Skeletal muscle satellite cell (primary cell): ENCODE data around the gene MEG3.

Experiments
- H3K27me3 ChIP-seq: 2 replicates; pipeline ENCODE4 v1.7.0; 2013; ENCODE audit warnings: low read length; ENCODE audit not compliant: control insufficient read depth, insufficient read depth
- H3K36me3 ChIP-seq: 2 replicates; pipeline ENCODE4 v1.7.0; 2013; ENCODE audit warnings: mild to moderate bottlenecking, control low read depth, low read length; ENCODE audit not compliant: insufficient read depth
- H3K4me1 ChIP-seq: 2 replicates; pipeline ENCODE4 v1.7.0; 2013; ENCODE audit warnings: low read length; ENCODE audit not compliant: control insufficient read depth, insufficient read depth
- H3K4me2 ChIP-seq: 2 replicates; pipeline ENCODE4 v1.7.0; 2013; ENCODE audit warnings: mild to moderate bottlenecking, low read length
- H3K4me3 ChIP-seq: 2 replicates; pipeline ENCODE4 v1.7.0; 2013; ENCODE audit warnings: low read length
- H3K9ac ChIP-seq: 2 replicates; pipeline ENCODE4 v1.7.0; 2013; ENCODE audit warnings: mild to moderate bottlenecking, low read depth, low read length, moderate library complexity
- H3K9me3 ChIP-seq: replicated peaks from 2 replicates; pipeline ENCODE4 v1.7.0; 2013; ENCODE audit warnings: mild to moderate bottlenecking, control low read depth, low read length

The MEG3 gene

DNA sequence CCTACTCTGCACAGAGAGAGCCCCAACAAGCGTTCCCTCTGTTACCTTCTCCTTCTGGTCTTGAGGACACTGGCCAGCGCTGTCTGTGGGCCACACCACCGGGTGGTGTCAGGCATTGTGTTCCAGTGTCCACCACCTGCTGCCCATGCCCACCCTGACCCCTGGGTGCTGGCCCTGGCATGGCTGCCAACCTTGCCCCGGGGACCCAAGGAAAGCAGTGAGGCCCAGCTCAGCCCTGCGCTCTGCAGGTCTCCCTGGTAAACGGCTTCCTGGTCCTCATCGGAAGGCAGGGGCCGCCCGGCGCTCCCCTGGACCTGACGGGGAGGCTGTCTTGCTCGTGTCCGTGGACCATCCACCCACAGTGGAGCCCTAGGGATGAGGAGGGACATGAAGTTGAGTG lies 21.8 kb upstream of the MEG3 start:
- Histone ChIP-seq H3K9ac (no peak overlapping the region), H3K4me1 (no peaks in the 10 kb centered on the region), H3K36me3 (no peaks in the 10 kb centered on the region), H3K4me2 (no peak overlapping the region), H3K9me3 (peaks cover 14% of the 10 kb centered on the region), H3K27me3 (peaks cover 37% of the 10 kb centered on the region), H3K4me3 (no peak overlapping the region)

DNA sequence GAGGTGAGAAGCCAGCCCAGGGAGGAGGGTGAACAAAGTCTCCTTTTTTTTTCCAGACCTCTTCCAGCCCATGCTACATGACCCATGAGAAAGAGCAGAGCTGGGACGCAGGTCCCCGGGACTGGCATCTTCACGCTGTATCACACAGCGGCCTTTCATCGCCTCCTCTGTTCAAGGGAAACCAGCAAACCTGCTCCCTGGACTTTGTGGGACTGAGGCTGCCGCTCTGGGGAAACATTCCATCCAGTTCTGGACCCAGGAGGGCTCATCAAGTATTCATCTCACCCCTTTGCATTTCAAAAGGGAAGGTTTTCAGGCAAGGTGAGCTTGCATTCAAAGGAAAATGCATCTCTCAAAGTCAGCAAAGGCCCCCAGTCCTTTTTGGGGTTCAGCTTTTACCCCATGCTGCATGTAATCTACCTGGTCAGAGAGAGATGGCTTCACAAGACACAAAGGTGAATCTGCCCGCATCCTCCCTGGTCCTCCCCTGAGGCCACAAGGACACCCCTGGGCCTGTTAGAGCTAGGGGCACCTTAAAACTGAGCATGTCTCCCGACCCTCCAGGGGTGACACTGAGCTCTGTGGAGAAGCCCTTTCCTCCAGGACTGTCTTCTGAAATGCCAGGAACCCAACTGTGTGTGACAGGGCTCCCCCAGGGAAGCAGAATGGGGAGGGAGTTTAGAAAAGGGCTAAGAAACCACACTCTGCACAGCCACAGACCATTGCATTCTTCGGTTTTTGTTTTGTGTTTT lies 21.2 kb upstream of the MEG3 start:
- Histone ChIP-seq H3K4me1 (no peaks in the 10 kb centered on the region), H3K27me3 (peaks cover 31% of the 10 kb centered on the region), H3K36me3 (no peaks in the 10 kb centered on the region), H3K9ac (no peak overlapping the region), H3K4me2 (no peak overlapping the region), H3K9me3 (peaks cover 17% of the 10 kb centered on the region), H3K4me3 (no peak overlapping the region)

DNA sequence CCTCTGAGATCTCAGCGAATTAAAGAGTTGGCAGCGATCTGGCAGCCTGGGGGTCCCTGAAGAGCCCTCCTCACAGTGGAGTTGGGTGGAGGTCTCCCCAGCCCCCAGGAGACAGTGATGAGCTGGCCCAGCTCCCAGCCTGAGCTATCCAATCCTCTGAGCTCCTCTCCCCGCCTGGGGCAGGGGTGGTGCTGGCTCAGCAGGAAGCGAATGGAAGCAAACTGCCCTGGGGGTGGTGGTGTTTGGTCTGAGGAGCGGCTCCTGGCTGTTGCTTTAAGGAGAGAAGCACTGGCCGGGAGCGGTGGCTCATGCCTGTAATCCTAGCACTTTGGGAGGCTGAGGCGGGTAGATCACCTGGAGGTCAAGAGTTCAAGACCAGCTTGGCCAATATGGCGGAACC lies 19.5 kb upstream of the MEG3 start:
- H3K36me3 ChIP-seq = no peaks in the 10 kb centered on the region
- peaks cover 17% of the 10 kb centered on the region for H3K9me3 ChIP-seq
- peaks cover 33% of the 10 kb centered on the region for H3K27me3 ChIP-seq
- H3K4me3 ChIP-seq = no peak overlapping the region
- H3K9ac ChIP-seq = no peak overlapping the region
- H3K4me2 ChIP-seq = no peak overlapping the region
- H3K4me1 ChIP-seq = no peaks in the 10 kb centered on the region

DNA sequence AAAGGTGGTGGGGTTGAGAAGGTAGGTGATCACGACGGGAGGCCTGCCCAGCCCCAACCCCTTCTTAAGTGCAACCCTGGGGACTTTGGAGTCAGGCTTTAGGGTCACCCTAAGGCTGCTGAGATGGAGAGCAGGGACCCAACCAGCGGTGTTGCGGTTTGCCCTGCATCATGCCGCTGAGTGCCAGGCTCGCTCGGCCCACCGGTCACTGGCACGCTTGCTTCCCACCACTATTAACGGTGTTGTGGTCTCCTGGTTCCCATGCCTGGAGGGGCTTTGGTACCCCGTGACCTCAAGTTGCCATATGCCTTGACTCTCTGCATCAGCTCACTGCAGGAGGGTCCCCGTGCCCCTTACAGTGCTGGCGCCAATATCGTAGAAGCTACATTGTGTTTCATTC lies 18.4 kb upstream of the MEG3 start:
- Histone ChIP-seq H3K4me2 (no peak overlapping the region), H3K4me1 (no peaks in the 10 kb centered on the region), H3K9me3 (peaks cover 17% of the 10 kb centered on the region), H3K4me3 (no peak overlapping the region), H3K27me3 (peaks cover 28% of the 10 kb centered on the region), H3K36me3 (no peaks in the 10 kb centered on the region), H3K9ac (no peak overlapping the region)

DNA sequence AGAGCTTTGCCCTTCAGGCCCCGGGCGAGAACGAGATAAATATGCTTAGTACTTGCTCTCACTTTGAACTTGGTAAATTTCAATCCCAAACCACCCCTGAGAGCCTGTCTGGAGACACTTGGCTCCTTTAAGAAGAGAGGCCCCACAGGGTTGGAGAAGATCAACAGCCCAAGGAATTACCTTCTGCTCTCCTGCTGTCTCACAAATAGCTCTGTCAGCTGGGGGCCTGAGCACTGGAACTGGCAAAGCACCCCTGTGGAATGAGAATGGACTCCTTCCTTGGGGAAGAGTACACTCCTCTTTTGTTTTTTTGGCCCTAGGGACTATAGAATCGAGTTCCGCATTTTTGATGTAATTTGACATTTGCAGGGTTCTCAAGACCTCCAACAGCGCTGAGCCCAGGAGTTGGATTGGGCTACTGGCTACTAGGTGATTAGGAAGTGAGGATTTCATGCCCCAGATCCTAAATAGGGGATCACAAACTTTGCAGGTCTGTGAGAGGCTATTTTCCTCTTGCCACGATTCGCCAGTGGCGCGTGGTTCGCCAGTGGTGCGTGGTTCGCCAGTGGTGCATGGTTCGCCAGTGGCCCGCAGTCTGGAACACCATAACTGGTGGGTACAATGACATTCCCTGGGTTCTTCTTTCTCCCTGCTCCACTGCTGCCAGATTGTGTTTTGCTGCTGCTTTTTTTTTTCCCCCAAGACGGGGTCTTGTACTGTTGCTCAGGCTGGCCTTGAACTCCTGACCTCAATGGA lies 17.8 kb upstream of the MEG3 start:
- Histone ChIP-seq H3K9me3 (peaks cover 17% of the 10 kb centered on the region), H3K4me1 (no peaks in the 10 kb centered on the region), H3K9ac (no peak overlapping the region), H3K36me3 (no peaks in the 10 kb centered on the region), H3K27me3 (peaks cover 22% of the 10 kb centered on the region), H3K4me3 (no peak overlapping the region), H3K4me2 (no peak overlapping the region)

DNA sequence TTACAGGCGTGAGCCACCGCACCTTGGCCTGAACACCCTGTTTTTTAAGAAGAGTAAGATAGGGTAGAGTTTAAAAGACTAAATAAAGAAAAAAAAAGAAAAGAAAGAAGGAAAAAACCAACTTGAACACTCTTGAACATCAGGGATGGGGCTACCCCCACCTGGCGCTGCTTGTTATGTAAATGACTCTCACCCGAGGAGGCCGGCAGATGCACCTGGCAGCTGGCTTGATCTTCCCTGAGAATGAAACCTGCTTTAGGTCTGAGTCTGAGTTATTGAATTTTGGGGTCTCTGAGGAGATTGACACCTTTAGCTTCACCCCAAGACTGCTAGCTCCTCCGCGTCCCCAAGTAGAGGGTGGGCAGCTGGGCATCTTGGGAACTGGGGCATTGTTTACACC lies 15.5 kb upstream of the MEG3 start:
- H3K4me2 ChIP-seq = no peak overlapping the region
- H3K9ac ChIP-seq = no peak overlapping the region
- H3K36me3 ChIP-seq = no peaks in the 10 kb centered on the region
- no peak overlapping the region for H3K4me3 ChIP-seq
- H3K4me1 ChIP-seq = no peaks in the 10 kb centered on the region
- H3K27me3 ChIP-seq = peaks cover 14% of the 10 kb centered on the region
- peaks cover 17% of the 10 kb centered on the region for H3K9me3 ChIP-seq

DNA sequence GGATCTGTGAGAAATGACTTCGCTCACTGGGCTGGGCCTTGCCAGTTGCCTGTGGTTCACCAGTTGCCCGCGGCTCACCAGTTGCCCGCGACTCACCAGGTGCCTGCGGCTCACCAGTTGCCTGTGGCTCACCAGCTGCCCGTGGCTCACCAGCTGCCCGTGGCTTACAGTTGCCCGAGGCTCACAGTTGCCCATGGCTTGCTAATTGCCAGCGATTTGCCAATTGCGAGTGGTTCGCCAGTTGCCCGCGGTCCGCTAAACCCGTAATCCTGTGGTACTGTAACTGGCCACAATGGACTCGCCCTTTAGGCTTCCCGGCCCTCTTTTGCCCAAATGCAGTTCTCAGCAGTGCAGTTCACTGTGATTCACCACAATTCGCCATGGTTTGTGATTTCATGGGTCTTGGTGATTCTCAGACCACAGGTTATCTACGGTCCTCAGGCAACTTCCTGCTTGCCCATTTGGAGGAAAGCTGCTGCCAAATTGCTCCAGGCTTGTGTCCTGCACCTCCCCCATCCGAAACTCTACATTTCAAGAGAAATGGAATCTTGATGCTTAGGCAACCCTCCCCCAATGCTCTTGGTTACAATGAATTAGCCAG lies 15.0 kb upstream of the MEG3 start:
- Histone ChIP-seq H3K27me3 (peaks cover 14% of the 10 kb centered on the region), H3K4me1 (no peaks in the 10 kb centered on the region), H3K4me2 (no peak overlapping the region), H3K4me3 (no peak overlapping the region), H3K9ac (no peak overlapping the region), H3K36me3 (no peaks in the 10 kb centered on the region), H3K9me3 (peaks cover 17% of the 10 kb centered on the region)

DNA sequence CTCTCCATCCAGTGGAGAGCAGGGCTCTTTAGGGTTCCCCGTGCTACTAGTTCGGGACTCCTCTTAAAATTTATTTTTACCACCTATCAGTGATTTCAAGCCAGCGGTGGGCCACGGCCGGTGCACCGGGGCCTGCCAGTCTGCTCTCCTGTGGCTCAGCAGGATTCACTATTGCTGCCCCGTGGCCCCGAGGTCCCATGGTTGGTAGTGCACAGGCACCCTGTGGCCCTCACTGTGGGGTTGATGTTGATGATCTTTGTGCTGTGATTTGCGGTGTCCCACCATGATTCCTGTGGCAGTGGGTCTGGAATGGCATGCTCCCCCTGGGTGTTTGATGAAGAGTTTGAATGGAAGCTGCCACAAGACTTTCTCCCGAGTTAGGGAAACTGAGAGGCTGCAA lies 12.6 kb upstream of the MEG3 start:
- no peak overlapping the region for H3K4me3 ChIP-seq
- no peaks in the 10 kb centered on the region for H3K4me1 ChIP-seq
- peaks cover 9% of the 10 kb centered on the region for H3K9me3 ChIP-seq
- no peaks in the 10 kb centered on the region for H3K36me3 ChIP-seq
- H3K4me2 ChIP-seq = no peak overlapping the region
- H3K9ac ChIP-seq = no peak overlapping the region
- H3K27me3 ChIP-seq = peaks cover 14% of the 10 kb centered on the region

DNA sequence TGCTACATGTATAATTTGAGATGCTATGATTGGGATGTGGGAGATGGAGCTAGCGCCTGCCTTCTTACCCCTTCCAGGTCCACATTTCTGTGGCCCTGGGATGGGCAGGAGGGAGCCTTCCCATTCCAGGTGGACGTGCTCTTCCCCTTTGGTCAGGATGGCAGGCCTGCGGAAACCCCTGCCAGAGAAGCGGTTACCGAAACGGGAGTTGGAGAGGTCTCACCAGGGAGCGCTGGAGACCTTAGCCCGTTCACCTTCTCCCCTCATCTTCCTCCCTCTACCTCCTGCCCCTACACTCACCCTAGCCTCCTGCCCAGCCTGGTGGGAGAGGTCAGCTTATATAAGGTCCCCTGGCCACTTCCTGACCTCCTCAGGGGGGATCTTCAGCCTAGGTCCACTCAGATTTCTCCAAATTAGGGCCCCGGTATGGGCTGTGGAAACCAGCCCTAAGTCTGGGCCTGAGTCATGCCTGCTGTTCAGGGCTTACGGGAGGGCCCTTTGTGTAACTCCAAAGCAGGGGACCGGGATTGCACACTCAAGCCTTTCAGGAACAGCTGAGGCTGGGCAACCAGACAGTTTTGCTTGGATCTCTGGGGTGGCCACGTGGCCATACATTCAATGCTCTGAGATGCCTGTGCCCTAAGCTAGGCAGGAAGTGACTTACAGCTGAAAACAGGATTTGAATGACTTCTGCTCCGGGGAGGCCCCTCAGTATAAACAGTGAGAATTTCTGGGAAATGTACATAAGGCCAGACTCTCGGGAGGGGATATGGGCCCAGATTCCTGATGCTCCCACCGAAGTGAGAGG lies 10.2 kb upstream of the MEG3 start:
- Histone ChIP-seq H3K4me1 (no peaks in the 10 kb centered on the region), H3K9ac (no peak overlapping the region), H3K27me3 (peaks cover 12% of the 10 kb centered on the region), H3K9me3 (no peaks in the 10 kb centered on the region), H3K36me3 (no peaks in the 10 kb centered on the region), H3K4me2 (no peak overlapping the region), H3K4me3 (no peak overlapping the region)

DNA sequence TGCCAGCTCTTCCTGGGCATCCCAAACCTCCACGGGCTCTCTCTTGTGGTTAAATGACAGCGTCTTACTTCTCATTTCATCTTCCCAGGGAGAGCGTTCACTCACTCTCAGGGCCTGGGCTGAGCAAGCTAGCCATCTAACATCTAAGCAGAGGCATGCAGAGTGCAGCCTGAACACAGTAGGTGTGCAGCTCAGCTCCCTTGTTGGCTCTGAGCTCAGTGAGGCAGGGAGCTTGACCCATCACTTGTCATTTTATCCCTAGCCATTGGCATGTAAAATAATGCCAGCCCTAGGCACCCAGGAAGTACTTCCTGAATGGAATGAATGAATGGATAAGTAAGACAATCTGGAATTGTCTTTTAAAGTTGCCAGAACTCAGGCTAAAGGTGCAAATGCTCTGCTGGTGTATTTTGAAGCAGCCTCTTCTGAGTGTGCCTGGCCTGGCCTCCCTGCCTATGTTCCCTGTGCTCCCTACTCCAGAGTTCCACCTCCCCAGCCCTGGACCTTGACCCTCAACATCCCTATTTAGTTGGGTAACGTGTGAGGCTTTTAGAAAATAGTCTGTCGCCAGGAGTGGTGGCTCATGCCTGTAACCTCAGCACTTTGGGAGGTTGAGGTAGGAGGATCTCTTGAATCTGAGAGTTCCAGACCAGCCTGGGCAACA lies 9.5 kb upstream of the MEG3 start:
- Histone ChIP-seq H3K4me2 (no peak overlapping the region), H3K9ac (no peak overlapping the region), H3K9me3 (no peaks in the 10 kb centered on the region), H3K4me3 (no peak overlapping the region), H3K36me3 (no peaks in the 10 kb centered on the region), H3K27me3 (peaks cover 9% of the 10 kb centered on the region), H3K4me1 (no peaks in the 10 kb centered on the region)
